ENCODE results near the gene SKAP2. TPM values are rescaled to one million over a fixed set of nuclear protein-coding genes. Genes with fewer than 3 reads are reported as not detected.

Gene SKAP2
- total RNA-seq, 1 donor from 2014 or later: 50.2 TPM

DNA sequence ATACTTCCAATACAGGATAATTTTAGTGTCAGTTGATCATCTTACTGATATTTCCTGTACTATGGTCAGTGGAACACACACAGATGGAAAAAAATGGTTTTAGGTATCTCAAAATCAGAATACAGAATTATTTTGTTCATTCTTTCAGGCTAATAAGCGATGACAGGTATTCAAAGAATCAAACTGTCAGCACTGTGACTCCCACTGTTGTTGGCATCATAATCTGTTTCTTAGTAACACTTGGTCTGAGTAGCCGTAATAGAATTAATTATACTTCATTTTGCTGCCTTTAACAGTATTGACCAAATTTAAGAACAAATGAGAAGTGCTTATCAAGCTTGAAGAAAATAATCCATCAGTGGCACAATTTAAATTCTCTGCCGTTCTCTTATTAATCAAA, 215.0 kb downstream of the SKAP2 start:
- Histone ChIP-seq H3K4me1 (no peaks in the 10 kb centered on the region), H3K27ac (no peak overlapping the region), H3K27me3 (no peaks in the 10 kb centered on the region), H3K36me3 (no peaks in the 10 kb centered on the region), H3K4me3 (no peak overlapping the region), H3K9me3 (no peaks in the 10 kb centered on the region)
- TF ChIP-seq CTCF (IDR thresholded peaks at IDR 0.05): no peak
- DNase-seq (ENCODE audit: low spot score in 2 of 2): no peak
- intact Hi-C loops (cut with DNase I): no loop called here

- Histone ChIP-seq H3K27ac (no peak overlapping the region), H3K36me3 (no peaks in the 10 kb centered on the region), H3K4me3 (no peak overlapping the region), H3K4me1 (no peaks in the 10 kb centered on the region), H3K9me3 (no peaks in the 10 kb centered on the region), H3K27me3 (no peaks in the 10 kb centered on the region)
- no peak for DNase-seq (ENCODE audit: low spot score in 2 of 2)
- intact Hi-C loops (cut with DNase I): no loop called here
- TF ChIP-seq CTCF (IDR thresholded peaks at IDR 0.05): no peak
These were observed 215.8 kb downstream of the SKAP2 start for GRCh38 chr7:26648554-26648953.

GRCh38 chr7:26646336-26647048, 217.9 kb downstream of the SKAP2 start:
- Histone ChIP-seq H3K36me3 (no peaks in the 10 kb centered on the region), H3K27me3 (no peaks in the 10 kb centered on the region), H3K4me1 (no peaks in the 10 kb centered on the region), H3K9me3 (no peaks in the 10 kb centered on the region), H3K4me3 (no peak overlapping the region), H3K27ac (no peak overlapping the region)
- intact Hi-C loops (cut with DNase I): no loop called here
- no peak for TF ChIP-seq CTCF (IDR thresholded peaks at IDR 0.05)
- DNase-seq (ENCODE audit: low spot score in 2 of 2): no peak

DNA sequence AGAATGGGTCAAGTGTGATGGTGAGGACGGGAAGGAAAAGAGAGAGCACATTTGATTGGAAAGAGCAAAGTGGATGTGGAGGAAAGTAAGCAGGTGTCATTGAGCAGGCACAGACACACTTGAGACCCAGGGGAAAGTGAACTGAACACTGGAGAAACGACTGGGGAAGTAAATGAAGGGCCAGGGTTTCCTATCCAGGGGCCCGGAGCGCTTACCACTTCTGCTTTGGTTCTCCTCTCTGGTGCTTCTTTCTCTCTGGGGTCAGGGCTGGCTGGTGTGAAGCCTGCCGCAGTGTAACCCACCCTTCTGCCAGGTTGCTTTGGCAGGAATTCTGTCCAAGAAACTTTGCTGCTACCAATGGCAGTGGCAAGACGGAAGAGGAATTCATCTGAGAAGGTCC, 219.3 kb downstream of the SKAP2 start:
- Histone ChIP-seq H3K27ac (no peak overlapping the region), H3K27me3 (no peaks in the 10 kb centered on the region), H3K36me3 (no peaks in the 10 kb centered on the region), H3K9me3 (no peaks in the 10 kb centered on the region), H3K4me1 (no peaks in the 10 kb centered on the region), H3K4me3 (no peak overlapping the region)
- intact Hi-C loops (cut with DNase I): no loop called here
- no peak for TF ChIP-seq CTCF (IDR thresholded peaks at IDR 0.05)
- DNase-seq (ENCODE audit: low spot score in 2 of 2): no peak

GRCh38 chr7:26642416-26642815, 222.0 kb downstream of the SKAP2 start:
- no peak overlapping the region for H3K27ac ChIP-seq
- no peaks in the 10 kb centered on the region for H3K36me3 ChIP-seq
- no peak for TF ChIP-seq CTCF (IDR thresholded peaks at IDR 0.05)
- H3K27me3 ChIP-seq: no peaks in the 10 kb centered on the region
- intact Hi-C loops (cut with DNase I): no loop called here
- H3K4me1 ChIP-seq: no peaks in the 10 kb centered on the region
- DNase-seq (ENCODE audit: low spot score in 2 of 2): no peak
- no peaks in the 10 kb centered on the region for H3K9me3 ChIP-seq
- no peak overlapping the region for H3K4me3 ChIP-seq

DNA sequence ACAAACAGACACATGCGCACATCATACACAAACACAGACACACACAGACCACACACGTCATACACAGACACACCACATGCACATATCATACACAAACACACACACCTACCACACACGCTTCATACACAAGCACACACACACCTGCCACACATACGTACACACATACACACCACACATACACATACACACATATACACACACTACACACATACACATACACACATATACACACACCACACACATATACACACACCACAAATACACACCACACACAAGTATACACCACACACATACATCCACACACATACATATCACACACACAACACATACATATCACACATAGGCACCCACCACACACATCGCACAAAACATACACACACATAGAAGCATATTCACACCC, 224.7 kb downstream of the SKAP2 start:
- intact Hi-C loops (cut with DNase I): no loop called here
- DNase-seq (ENCODE audit: low spot score in 2 of 2): no peak
- Histone ChIP-seq H3K4me1 (no peaks in the 10 kb centered on the region), H3K27me3 (no peaks in the 10 kb centered on the region), H3K36me3 (no peaks in the 10 kb centered on the region), H3K9me3 (no peaks in the 10 kb centered on the region), H3K4me3 (no peak overlapping the region), H3K27ac (no peak overlapping the region)
- no peak for TF ChIP-seq CTCF (IDR thresholded peaks at IDR 0.05)
